SK-N-SH (cell line): Measurements from ENCODE around the gene RSU1. TPM values are rescaled to one million over a fixed set of nuclear protein-coding genes. Genes with fewer than 3 reads are reported as not detected.

Experiments used
- EZH2phosphoT487 ChIP-seq: fragments of 200-600 bp; sonication (generic); IDR thresholded peaks from 2 replicates; pipeline ENCODE4 v1.6.1; 2017; ENCODE audit warnings: low read depth, mixed run types, mild to moderate bottlenecking, antibody characterized with exemption, moderate library complexity, borderline replicate concordance
- GABPA ChIP-seq: IDR thresholded peaks from 2 replicates; pipeline ENCODE4 v1.4.0; 2012; ENCODE audit warnings: low read depth, mild to moderate bottlenecking
- JUND ChIP-seq: IDR thresholded peaks from 2 replicates; pipeline ENCODE4 v1.4.0; 2012
- NFIC ChIP-seq: IDR thresholded peaks from 2 replicates; pipeline ENCODE4 v1.4.0; 2012; ENCODE audit warnings: borderline replicate concordance
- POLR2AphosphoS5 ChIP-seq: IDR thresholded peaks from 2 replicates; pipeline ENCODE4 v1.6.1; 2012; ENCODE audit warnings: low read depth, low read length
- RCOR1 ChIP-seq: fragments of 150-350 bp; IDR thresholded peaks from 2 replicates; pipeline ENCODE4 v1.6.1; 2017; ENCODE audit warnings: antibody characterized with exemption, low read length
- RXRA ChIP-seq: IDR thresholded peaks from 2 replicates; pipeline ENCODE4 v1.4.0; 2012; ENCODE audit warnings: low read depth, mild to moderate bottlenecking, borderline replicate concordance
- TAF1 ChIP-seq: IDR thresholded peaks from 2 replicates; pipeline ENCODE4 v1.6.1; 2012; ENCODE audit warnings: low read depth, mild to moderate bottlenecking, low read length, moderate library complexity, borderline replicate concordance
- polyA plus RNA-seq, 3 experiments: library from polyadenylated mRNA; depleted of rRNA; stranded (reverse); fragments of >200 nt; gene quantifications; 2 replicates each; pipeline ENCODE4 v1.2.3, GENCODE V29; 2012
- TF ChIP-seq, protein P1 (sequence below): IDR thresholded peaks from 2 replicates; pipeline ENCODE4; 2012
- TF ChIP-seq, protein P2 (sequence below): fragments of 150-350 bp; IDR thresholded peaks from 2 replicates; pipeline ENCODE4 v1.6.1; 2017; ENCODE audit warnings: antibody characterized with exemption, low read length, low read depth, borderline replicate concordance
- TF ChIP-seq, protein P3 (sequence below): IDR thresholded peaks from 2 replicates; pipeline ENCODE4 v1.4.0; 2012; ENCODE audit warnings: low read depth, borderline replicate concordance
- TF ChIP-seq, protein P4 (sequence below): fragments of 150-350 bp; IDR thresholded peaks from 2 replicates; pipeline ENCODE4 v1.6.1; 2016; ENCODE audit warnings: mild to moderate bottlenecking, low read depth, low read length
- TF ChIP-seq, protein P5 (sequence below): IDR thresholded peaks from 2 replicates; pipeline ENCODE4 v1.6.1; 2012; ENCODE audit warnings: mild to moderate bottlenecking, low read depth, low read length, moderate library complexity
- TF ChIP-seq, protein P6 (sequence below): fragments of 200-600 bp; sonication (generic); IDR thresholded peaks from 2 replicates; pipeline ENCODE4 v1.6.1; 2017; ENCODE audit warnings: antibody characterized with exemption, mild to moderate bottlenecking, moderate library complexity

The RSU1 gene
- polyA plus RNA-seq, 1 of the 3 experiments (the other 2 are of a cell fraction): 59.8 TPM

DNA sequence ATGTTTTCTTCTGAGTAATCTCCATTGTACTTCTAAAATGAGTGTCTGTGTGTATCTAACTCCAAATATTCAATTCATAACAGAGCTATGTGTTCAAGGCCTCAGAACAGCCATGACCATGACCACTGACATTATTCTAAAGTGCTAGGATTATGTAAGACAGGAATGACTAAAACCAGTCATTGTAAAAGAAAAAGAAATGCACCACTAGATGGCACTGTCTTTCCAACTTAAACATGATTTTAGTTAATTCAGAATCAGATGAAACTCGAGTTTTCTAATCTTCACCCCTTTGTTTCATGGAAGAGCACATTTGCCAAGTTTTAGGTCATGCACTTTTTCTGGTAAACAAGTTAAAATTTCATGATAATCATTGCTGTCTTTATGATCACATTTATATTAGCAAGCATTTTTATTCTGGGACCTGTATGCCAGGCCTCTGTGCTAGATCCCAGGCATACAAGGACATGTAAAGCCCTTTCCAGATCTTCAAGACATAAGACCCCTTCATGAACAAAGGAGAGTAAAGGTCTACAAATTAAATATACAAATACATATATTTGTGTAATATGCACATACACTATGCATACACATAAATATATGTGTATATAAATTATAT, 26.1 kb upstream of the RSU1 start (continued):
- TF ChIP-seq, protein P1, sequence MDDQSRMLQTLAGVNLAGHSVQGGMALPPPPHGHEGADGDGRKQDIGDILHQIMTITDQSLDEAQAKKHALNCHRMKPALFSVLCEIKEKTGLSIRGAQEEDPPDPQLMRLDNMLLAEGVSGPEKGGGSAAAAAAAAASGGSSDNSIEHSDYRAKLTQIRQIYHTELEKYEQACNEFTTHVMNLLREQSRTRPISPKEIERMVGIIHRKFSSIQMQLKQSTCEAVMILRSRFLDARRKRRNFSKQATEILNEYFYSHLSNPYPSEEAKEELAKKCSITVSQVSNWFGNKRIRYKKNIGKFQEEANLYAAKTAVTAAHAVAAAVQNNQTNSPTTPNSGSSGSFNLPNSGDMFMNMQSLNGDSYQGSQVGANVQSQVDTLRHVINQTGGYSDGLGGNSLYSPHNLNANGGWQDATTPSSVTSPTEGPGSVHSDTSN: no peak
- TF ChIP-seq RCOR1: no peak
- no peak for TF ChIP-seq TAF1
- TF ChIP-seq RXRA: peak; percentile 27; the same call in 1 of the 2 replicates
- no peak for TF ChIP-seq GABPA
- TF ChIP-seq, protein P2, sequence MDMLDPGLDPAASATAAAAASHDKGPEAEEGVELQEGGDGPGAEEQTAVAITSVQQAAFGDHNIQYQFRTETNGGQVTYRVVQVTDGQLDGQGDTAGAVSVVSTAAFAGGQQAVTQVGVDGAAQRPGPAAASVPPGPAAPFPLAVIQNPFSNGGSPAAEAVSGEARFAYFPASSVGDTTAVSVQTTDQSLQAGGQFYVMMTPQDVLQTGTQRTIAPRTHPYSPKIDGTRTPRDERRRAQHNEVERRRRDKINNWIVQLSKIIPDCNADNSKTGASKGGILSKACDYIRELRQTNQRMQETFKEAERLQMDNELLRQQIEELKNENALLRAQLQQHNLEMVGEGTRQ: no peak
- TF ChIP-seq, protein P3, sequence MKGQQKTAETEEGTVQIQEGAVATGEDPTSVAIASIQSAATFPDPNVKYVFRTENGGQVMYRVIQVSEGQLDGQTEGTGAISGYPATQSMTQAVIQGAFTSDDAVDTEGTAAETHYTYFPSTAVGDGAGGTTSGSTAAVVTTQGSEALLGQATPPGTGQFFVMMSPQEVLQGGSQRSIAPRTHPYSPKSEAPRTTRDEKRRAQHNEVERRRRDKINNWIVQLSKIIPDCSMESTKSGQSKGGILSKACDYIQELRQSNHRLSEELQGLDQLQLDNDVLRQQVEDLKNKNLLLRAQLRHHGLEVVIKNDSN: no peak
- TF ChIP-seq POLR2AphosphoS5: no peak
- TF ChIP-seq NFIC: peak; percentile 37; the same call in 1 of the 2 replicates
- TF ChIP-seq, protein P4, sequence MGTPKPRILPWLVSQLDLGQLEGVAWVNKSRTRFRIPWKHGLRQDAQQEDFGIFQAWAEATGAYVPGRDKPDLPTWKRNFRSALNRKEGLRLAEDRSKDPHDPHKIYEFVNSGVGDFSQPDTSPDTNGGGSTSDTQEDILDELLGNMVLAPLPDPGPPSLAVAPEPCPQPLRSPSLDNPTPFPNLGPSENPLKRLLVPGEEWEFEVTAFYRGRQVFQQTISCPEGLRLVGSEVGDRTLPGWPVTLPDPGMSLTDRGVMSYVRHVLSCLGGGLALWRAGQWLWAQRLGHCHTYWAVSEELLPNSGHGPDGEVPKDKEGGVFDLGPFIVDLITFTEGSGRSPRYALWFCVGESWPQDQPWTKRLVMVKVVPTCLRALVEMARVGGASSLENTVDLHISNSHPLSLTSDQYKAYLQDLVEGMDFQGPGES: no peak
- TF ChIP-seq, protein P5, sequence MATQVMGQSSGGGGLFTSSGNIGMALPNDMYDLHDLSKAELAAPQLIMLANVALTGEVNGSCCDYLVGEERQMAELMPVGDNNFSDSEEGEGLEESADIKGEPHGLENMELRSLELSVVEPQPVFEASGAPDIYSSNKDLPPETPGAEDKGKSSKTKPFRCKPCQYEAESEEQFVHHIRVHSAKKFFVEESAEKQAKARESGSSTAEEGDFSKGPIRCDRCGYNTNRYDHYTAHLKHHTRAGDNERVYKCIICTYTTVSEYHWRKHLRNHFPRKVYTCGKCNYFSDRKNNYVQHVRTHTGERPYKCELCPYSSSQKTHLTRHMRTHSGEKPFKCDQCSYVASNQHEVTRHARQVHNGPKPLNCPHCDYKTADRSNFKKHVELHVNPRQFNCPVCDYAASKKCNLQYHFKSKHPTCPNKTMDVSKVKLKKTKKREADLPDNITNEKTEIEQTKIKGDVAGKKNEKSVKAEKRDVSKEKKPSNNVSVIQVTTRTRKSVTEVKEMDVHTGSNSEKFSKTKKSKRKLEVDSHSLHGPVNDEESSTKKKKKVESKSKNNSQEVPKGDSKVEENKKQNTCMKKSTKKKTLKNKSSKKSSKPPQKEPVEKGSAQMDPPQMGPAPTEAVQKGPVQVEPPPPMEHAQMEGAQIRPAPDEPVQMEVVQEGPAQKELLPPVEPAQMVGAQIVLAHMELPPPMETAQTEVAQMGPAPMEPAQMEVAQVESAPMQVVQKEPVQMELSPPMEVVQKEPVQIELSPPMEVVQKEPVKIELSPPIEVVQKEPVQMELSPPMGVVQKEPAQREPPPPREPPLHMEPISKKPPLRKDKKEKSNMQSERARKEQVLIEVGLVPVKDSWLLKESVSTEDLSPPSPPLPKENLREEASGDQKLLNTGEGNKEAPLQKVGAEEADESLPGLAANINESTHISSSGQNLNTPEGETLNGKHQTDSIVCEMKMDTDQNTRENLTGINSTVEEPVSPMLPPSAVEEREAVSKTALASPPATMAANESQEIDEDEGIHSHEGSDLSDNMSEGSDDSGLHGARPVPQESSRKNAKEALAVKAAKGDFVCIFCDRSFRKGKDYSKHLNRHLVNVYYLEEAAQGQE: no peak
- TF ChIP-seq, protein P6, sequence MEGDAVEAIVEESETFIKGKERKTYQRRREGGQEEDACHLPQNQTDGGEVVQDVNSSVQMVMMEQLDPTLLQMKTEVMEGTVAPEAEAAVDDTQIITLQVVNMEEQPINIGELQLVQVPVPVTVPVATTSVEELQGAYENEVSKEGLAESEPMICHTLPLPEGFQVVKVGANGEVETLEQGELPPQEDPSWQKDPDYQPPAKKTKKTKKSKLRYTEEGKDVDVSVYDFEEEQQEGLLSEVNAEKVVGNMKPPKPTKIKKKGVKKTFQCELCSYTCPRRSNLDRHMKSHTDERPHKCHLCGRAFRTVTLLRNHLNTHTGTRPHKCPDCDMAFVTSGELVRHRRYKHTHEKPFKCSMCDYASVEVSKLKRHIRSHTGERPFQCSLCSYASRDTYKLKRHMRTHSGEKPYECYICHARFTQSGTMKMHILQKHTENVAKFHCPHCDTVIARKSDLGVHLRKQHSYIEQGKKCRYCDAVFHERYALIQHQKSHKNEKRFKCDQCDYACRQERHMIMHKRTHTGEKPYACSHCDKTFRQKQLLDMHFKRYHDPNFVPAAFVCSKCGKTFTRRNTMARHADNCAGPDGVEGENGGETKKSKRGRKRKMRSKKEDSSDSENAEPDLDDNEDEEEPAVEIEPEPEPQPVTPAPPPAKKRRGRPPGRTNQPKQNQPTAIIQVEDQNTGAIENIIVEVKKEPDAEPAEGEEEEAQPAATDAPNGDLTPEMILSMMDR: peak; percentile 65
- TF ChIP-seq EZH2phosphoT487: no peak
- TF ChIP-seq JUND: no peak
- TF ChIP-seq, all 33 proteins: peak for 7
